CD4-positive, alpha-beta T cell (primary cell): ENCODE results near the gene CCK. TPM values are rescaled to one million over a fixed set of nuclear protein-coding genes. Genes with fewer than 3 reads are reported as not detected.

ENCODE experiments used
- ATAC-seq: fragments of 200-7000 bp; cut with Tn5 transposase; one replicate; pipeline ENCODE4 v1.10.0; 2022; ENCODE audit warnings: mild to moderate bottlenecking; ENCODE audit not compliant: poor library complexity
- CTCF ChIA-PET: fragments of 350-600 bp; sonication (Branson Sonifier 250); formaldehyde crosslinking; loops from one replicate; lab custom pipeline; 2021; ENCODE audit warnings: antibody characterized with exemption, inconsistent platforms; lab: Charles Lee
- POLR2A ChIA-PET: fragments of 350-600 bp; sonication (Branson Sonifier 250); formaldehyde crosslinking; loops from one replicate; lab custom pipeline; 2021; ENCODE audit warnings: antibody characterized with exemption, inconsistent platforms; lab: Charles Lee
- DNase-seq, 14 experiments: peaks; one replicate each; pipeline ENCODE4 v3.0.0-alpha.2; 2013 to 2020; ENCODE audit warnings: mixed read lengths in 2 of 14
- H3K27ac ChIP-seq, 2 donors: one replicate each; pipeline versions ENCODE4 v1.5.1 to v1.7.0; 2013; ENCODE audit warnings: low read length in 2 of 2, low read depth in 1 of 2, mild to moderate bottlenecking in 1 of 2
- H3K27me3 ChIP-seq, 2 experiments: 1 replicate in 1 of 2; 2 replicates in 1 of 2; pipeline versions ENCODE4 v1.6.1 to v1.7.0; 2013; ENCODE audit warnings: low read length in 2 of 2, control low read depth in 1 of 2, mild to moderate bottlenecking in 1 of 2, moderate library complexity in 1 of 2; ENCODE audit not compliant: insufficient read depth in 2 of 2, control insufficient read depth in 1 of 2
- H3K36me3 ChIP-seq: one replicate; pipeline ENCODE4 v1.6.1; 2013; ENCODE audit warnings: low read length, control low read depth; ENCODE audit not compliant: insufficient read depth
- H3K4me1 ChIP-seq: one replicate; pipeline ENCODE4 v1.6.1; 2013; ENCODE audit warnings: low read length, control low read depth; ENCODE audit not compliant: insufficient read depth
- H3K4me3 ChIP-seq: one replicate; pipeline ENCODE4 v1.5.1; 2013; ENCODE audit warnings: mild to moderate bottlenecking, low read length, moderate library complexity
- H3K9me3 ChIP-seq, 2 experiments: 1 replicate in 1 of 2; 2 replicates in 1 of 2; pipeline versions ENCODE4 v1.6.1 to v1.7.0; 2013; ENCODE audit warnings: low read length in 2 of 2, mild to moderate bottlenecking in 2 of 2, control low read depth in 1 of 2, moderate library complexity in 1 of 2; ENCODE audit not compliant: control insufficient read depth in 1 of 2, insufficient read depth in 1 of 2
- H3K27ac Mint-ChIP-seq: one replicate; pipeline ENCODE4 v1.8.0; 2020; ENCODE audit warnings: mixed read lengths
- H3K27me3 Mint-ChIP-seq: one replicate; pipeline ENCODE4 v1.8.0; 2021; ENCODE audit warnings: mixed read lengths
- H3K36me3 Mint-ChIP-seq: one replicate; pipeline ENCODE4 v1.8.0; 2021; ENCODE audit warnings: low read depth, mixed read lengths
- H3K4me1 Mint-ChIP-seq: one replicate; pipeline ENCODE4 v1.8.0; 2021; ENCODE audit warnings: low read depth, mixed read lengths
- H3K4me3 Mint-ChIP-seq: one replicate; pipeline ENCODE4 v1.8.0; 2020; ENCODE audit warnings: mild to moderate bottlenecking, mixed read lengths
- H3K9me3 Mint-ChIP-seq: one replicate; pipeline ENCODE4 v1.8.0; 2020; ENCODE audit warnings: mixed read lengths
- intact Hi-C, 2 experiments: fragments of 100-400 bp; cut with DNase I in 1 of 2; cut with micrococcal nuclease in 1 of 2; formaldehyde crosslinking; loops; one replicate each; pipeline versions ENCODE4 v1.15.1 to v1.9.0; 2023 to 2025; cut with DNase I, micrococcal nuclease
- total RNA-seq, 174 experiments: library from RNA in 2 of 174; stranded (reverse) in 2 of 174; gene quantifications; one replicate each; pipeline ENCODE4 v1.2.3 and lab custom pipeline; 2021 to 2026
- TF ChIP-seq, protein P1 (sequence below): fragments of 200-600 bp; IDR thresholded peaks from one replicate; pipeline ENCODE4 v1.8.0; 2022; ENCODE audit warnings: antibody characterized with exemption, mild to moderate bottlenecking

CCK gene
- total RNA-seq, 2 experiments from 2014 or later = not detected

DNA sequence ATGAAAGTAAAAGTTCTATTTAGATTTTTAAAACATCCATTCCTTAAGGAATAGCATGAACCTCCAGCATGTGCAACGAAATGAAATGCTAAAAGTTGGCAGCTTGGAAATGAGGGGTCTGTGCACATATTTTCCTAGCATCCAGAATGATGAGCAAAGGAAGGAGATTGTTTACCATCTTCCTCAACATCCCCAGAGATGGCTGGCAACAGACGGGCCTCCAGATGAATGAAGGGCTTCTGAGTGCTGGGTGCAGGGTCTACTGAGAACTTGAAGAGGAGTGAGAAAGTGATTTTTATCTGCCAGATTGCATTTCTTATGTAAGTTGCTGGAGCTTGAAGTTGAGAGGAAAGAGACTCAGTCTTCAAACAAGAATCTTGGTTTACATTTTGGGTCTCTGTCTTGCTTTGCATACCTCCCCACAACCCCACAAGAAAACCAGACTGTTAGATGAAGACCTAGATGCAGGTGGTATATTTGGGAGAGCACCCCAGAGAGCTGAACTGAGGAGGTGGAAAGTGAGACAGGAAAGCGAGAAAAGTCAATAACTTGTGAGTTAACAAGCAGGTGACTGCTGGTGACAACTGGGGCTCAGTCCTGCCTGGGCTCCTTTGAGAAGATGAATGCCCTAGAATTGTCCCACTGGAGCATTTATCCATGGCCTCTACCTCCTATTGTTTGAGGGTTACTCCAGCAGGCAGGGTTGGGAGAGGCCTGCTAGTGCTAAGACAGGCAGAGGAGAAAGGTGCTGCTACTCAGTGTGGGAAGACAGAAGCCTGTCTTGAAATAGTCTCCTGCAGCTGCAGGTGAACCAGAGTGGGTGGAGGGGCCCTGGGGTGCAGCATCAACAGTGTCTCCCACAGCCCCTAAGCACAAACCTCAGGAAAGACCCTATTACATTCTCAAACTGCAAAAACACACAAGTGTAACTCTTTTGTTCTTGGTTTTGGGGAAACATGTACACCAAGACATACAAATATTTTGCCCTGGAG, 10.5 kb upstream of the CCK start:
- CTCF ChIA-PET = no interaction called here
- H3K4me3 Mint-ChIP-seq = no peak overlapping the region
- DNase-seq = no peak
- peaks cover 13% of the 10 kb centered on the region for H3K9me3 Mint-ChIP-seq
- no peaks in the 10 kb centered on the region for H3K4me1 ChIP-seq
- H3K4me3 ChIP-seq = no peak overlapping the region
- intact Hi-C loops = no loop called here
- H3K36me3 Mint-ChIP-seq = no peaks in the 10 kb centered on the region
- POLR2A ChIA-PET = no interaction called here
- H3K9me3 ChIP-seq = peaks cover 11 to 13% of the 10 kb centered on the region in 2 experiments
- no peak for ATAC-seq
- peaks cover 11% of the 10 kb centered on the region for H3K27me3 Mint-ChIP-seq
- no peaks in the 10 kb centered on the region for H3K4me1 Mint-ChIP-seq
- H3K36me3 ChIP-seq = no peaks in the 10 kb centered on the region
- TF ChIP-seq, protein P1, sequence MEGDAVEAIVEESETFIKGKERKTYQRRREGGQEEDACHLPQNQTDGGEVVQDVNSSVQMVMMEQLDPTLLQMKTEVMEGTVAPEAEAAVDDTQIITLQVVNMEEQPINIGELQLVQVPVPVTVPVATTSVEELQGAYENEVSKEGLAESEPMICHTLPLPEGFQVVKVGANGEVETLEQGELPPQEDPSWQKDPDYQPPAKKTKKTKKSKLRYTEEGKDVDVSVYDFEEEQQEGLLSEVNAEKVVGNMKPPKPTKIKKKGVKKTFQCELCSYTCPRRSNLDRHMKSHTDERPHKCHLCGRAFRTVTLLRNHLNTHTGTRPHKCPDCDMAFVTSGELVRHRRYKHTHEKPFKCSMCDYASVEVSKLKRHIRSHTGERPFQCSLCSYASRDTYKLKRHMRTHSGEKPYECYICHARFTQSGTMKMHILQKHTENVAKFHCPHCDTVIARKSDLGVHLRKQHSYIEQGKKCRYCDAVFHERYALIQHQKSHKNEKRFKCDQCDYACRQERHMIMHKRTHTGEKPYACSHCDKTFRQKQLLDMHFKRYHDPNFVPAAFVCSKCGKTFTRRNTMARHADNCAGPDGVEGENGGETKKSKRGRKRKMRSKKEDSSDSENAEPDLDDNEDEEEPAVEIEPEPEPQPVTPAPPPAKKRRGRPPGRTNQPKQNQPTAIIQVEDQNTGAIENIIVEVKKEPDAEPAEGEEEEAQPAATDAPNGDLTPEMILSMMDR = no peak
- H3K27ac Mint-ChIP-seq = no peak overlapping the region
- no peaks in the 10 kb centered on the region for H3K27me3 ChIP-seq
- no peak overlapping the region for H3K27ac ChIP-seq

DNA sequence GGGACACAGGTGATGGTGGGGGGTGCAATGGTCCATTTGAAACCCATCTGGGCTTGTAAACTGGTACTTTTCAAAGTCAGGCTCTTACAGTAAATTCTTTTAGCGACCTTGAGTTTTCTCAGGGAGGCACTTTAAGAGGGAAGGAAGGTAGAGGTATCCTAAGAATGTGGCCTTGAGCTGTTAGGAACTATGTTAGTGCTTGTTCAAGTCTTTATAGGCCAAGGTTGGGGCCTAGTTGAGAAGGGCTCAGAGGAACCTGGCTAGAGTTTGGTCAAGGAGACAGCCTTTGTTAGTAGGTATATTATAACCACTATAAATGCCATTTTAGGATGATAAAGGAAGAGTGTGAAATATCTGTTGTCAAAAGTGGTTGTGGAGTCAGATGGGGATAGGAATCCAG, 9.2 kb upstream of the CCK start:
- ATAC-seq (no peak), DNase-seq (no peak)
- H3K36me3 Mint-ChIP-seq = no peaks in the 10 kb centered on the region
- CTCF ChIA-PET = no interaction called here
- no peaks in the 10 kb centered on the region for H3K4me1 Mint-ChIP-seq
- Histone ChIP-seq H3K9me3 (peaks cover 6 to 9% of the 10 kb centered on the region in 2 experiments), H3K4me3 (no peak overlapping the region), H3K27me3 (peaks cover 3 to 8% of the 10 kb centered on the region in 2 experiments), H3K36me3 (no peaks in the 10 kb centered on the region), H3K27ac (no peak overlapping the region), H3K4me1 (no peaks in the 10 kb centered on the region)
- H3K9me3 Mint-ChIP-seq = peaks cover 13% of the 10 kb centered on the region
- H3K27ac Mint-ChIP-seq = no peak overlapping the region
- TF ChIP-seq, protein P1 = no peak
- no peak overlapping the region for H3K4me3 Mint-ChIP-seq
- intact Hi-C loops = no loop called here
- POLR2A ChIA-PET = no interaction called here
- H3K27me3 Mint-ChIP-seq = peaks cover 22% of the 10 kb centered on the region

DNA sequence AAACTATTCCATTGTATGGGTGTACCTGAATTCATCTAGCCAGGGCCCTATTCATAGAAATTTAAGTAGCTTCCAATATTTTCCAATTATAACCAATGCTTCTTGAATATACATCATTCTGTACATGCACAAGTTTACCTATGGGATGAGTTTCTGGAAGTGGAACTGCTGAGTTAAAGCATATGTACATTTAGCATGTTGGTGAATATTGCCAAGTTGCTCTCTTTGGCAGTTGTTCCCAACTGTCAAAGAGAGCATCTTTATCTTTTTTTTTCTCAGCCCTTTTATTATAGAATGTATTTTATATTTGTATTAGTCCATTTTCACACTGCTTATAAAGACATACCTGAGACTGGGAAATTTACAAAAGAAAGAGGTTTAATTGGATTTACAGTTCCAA, 8.3 kb upstream of the CCK start:
- peaks cover 0 to 4% of the 10 kb centered on the region in 2 experiments for H3K9me3 ChIP-seq
- H3K4me3 ChIP-seq = no peak overlapping the region
- Mint-ChIP-seq H3K27ac (no peak overlapping the region), H3K4me3 (no peak overlapping the region), H3K9me3 (peaks cover 12% of the 10 kb centered on the region), H3K27me3 (peaks cover 31% of the 10 kb centered on the region), H3K36me3 (no peaks in the 10 kb centered on the region), H3K4me1 (no peaks in the 10 kb centered on the region)
- ChIA-PET POLR2A (no interaction called here), CTCF (no interaction called here)
- H3K27me3 ChIP-seq = peaks cover 10 to 13% of the 10 kb centered on the region in 2 experiments
- ATAC-seq (no peak), DNase-seq (no peak)
- H3K27ac ChIP-seq = no peak overlapping the region
- intact Hi-C loops = no loop called here
- H3K4me1 ChIP-seq = no peaks in the 10 kb centered on the region
- H3K36me3 ChIP-seq = no peaks in the 10 kb centered on the region
- TF ChIP-seq, protein P1 = no peak
